Osteocyte (in vitro differentiated cells): ENCODE data around the gene CDKN2B. TPM values are rescaled to one million over a fixed set of nuclear protein-coding genes. Genes with fewer than 3 reads are reported as not detected.
A peak's percentile ranks its signal among the peaks of the same experiment; 100 is the strongest.
"Not testable (repeated sequence)": the region's sequence is repeated elsewhere in the genome, so short reads cannot be mapped to it uniquely, and the experiment has no call there.

Experiments used
- DNase-seq: peaks from one replicate; pipeline ENCODE4 v3.0.0; 2021; ENCODE audit warnings: mixed read lengths; ENCODE audit not compliant: unreplicated experiment; ENCODE audit errors: extremely low spot score
- H3K27ac Mint-ChIP-seq: one replicate; pipeline ENCODE4 v1.8.0; 2021; ENCODE audit warnings: mild to moderate bottlenecking, mixed read lengths; ENCODE audit not compliant: unreplicated experiment
- H3K27me3 Mint-ChIP-seq: one replicate; pipeline ENCODE4 v1.8.0; 2021; ENCODE audit warnings: mixed read lengths; ENCODE audit not compliant: unreplicated experiment
- H3K36me3 Mint-ChIP-seq: one replicate; pipeline ENCODE4 v1.8.0; 2021; ENCODE audit warnings: mixed read lengths; ENCODE audit not compliant: unreplicated experiment
- H3K4me1 Mint-ChIP-seq: one replicate; pipeline ENCODE4 v1.8.0; 2021; ENCODE audit warnings: mixed read lengths; ENCODE audit not compliant: unreplicated experiment
- H3K4me3 Mint-ChIP-seq: one replicate; pipeline ENCODE4 v1.8.0; 2021; ENCODE audit warnings: mild to moderate bottlenecking, moderate library complexity, mixed read lengths; ENCODE audit not compliant: unreplicated experiment
- H3K9me3 Mint-ChIP-seq: one replicate; pipeline ENCODE4 v1.8.0; 2021; ENCODE audit warnings: mixed read lengths; ENCODE audit not compliant: unreplicated experiment
- total RNA-seq: library from RNA; stranded (reverse); gene quantifications from 2 replicates; pipeline ENCODE4 v1.2.1, GENCODE V29; 2021
- TF ChIP-seq, protein P1 (sequence below): fragments of 200-600 bp; sonication (generic); IDR thresholded peaks from 2 replicates; pipeline ENCODE4 v1.5.0; 2021; ENCODE audit warnings: antibody characterized with exemption, mild to moderate bottlenecking, moderate library complexity

The CDKN2B gene
- total RNA-seq, 1 donor from 2014 or later, result 22.9 TPM

DNA sequence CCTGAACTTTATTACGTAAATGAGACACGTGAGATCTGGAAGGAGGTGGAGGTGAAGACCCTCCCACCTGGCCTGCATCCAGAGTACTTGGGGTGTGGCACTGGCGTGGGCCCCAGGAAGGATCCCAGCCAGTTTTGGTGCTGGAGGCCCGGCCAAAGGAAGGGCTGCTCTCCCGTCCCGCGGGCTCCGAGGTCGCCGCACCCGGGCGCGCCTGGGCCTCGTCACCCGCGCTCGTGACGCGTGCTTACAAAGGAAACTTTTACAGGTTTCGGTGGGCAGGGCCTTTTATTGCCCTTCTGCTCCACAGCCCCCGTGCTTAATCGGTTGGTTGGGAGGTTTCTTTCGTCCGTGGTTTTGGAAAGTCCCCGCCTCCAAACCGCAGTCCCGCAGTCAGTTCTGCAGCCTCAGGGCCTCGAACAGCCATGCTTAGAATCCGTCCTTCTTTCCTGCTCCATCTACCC is 44.1 kb downstream of the CDKN2B start:
- Mint-ChIP-seq H3K4me1 (peaks cover 27% of the 10 kb centered on the region), H3K9me3 (peaks cover 10% of the 10 kb centered on the region), H3K4me3 (peak overlapping the region; percentile 71), H3K36me3 (peaks cover 9% of the 10 kb centered on the region), H3K27ac (no peak overlapping the region), H3K27me3 (peaks cover 90% of the 10 kb centered on the region)
- TF ChIP-seq, protein P1, sequence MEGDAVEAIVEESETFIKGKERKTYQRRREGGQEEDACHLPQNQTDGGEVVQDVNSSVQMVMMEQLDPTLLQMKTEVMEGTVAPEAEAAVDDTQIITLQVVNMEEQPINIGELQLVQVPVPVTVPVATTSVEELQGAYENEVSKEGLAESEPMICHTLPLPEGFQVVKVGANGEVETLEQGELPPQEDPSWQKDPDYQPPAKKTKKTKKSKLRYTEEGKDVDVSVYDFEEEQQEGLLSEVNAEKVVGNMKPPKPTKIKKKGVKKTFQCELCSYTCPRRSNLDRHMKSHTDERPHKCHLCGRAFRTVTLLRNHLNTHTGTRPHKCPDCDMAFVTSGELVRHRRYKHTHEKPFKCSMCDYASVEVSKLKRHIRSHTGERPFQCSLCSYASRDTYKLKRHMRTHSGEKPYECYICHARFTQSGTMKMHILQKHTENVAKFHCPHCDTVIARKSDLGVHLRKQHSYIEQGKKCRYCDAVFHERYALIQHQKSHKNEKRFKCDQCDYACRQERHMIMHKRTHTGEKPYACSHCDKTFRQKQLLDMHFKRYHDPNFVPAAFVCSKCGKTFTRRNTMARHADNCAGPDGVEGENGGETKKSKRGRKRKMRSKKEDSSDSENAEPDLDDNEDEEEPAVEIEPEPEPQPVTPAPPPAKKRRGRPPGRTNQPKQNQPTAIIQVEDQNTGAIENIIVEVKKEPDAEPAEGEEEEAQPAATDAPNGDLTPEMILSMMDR, result no peak
- DNase-seq, result no peak

DNA sequence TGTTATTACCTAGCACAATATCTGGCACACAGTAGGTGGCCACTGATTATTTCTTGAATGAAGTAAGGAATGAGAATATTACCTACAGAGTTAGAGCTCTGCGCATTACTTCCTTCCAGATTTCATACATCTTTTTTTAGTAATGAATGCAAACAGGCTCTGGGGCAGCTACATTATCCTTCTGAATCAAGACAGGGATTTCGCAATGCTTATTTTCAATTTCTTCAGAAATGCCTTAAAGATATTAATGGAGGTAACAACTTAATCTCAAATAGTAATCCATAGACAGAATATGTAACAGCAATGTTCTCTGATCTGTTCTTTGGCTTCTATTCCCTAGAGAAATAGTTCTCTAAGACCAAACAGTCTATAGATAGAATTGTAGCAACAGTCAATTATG is 47.5 kb downstream of the CDKN2B start:
- TF ChIP-seq, protein P1, result no peak
- Mint-ChIP-seq H3K4me3 (no peak overlapping the region), H3K27me3 (peaks cover 70% of the 10 kb centered on the region), H3K27ac (no peak overlapping the region), H3K4me1 (peaks cover 11% of the 10 kb centered on the region), H3K9me3 (peaks cover 10% of the 10 kb centered on the region), H3K36me3 (peaks cover 5% of the 10 kb centered on the region)
- no peak for DNase-seq

DNA sequence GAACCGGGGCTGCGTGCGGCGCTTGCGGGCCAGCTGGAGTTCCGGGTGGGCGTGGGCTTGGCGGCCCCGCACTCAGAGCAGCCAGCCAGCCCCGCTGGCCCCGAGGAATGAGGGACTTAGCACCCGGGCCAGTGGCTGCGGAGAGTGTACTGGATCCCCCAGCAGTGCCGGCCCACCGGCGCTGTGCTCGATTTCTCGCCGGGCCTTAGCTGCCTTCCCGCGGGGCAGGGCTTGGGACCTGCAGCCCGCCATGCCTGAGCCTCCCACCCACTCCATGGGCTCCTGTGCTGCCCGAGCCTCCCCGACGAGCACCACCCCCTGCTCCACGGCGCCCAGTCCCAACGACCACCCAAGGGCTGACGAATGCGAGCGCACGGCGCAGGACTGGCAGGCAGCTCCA is 49.8 kb downstream of the CDKN2B start:
- not testable (repeated sequence) for H3K27ac Mint-ChIP-seq, H3K4me1 Mint-ChIP-seq, H3K9me3 Mint-ChIP-seq, H3K36me3 Mint-ChIP-seq, H3K4me3 Mint-ChIP-seq, DNase-seq
- peaks cover 65% of the 10 kb centered on the region for H3K27me3 Mint-ChIP-seq

GRCh38 chr9:21958833-21959232 is 50.3 kb downstream of the CDKN2B start:
- peaks cover 64% of the 10 kb centered on the region for H3K27me3 Mint-ChIP-seq
- no peaks in the 10 kb centered on the region for H3K4me1 Mint-ChIP-seq
- H3K9me3 Mint-ChIP-seq, result peaks cover 9% of the 10 kb centered on the region
- H3K4me3 Mint-ChIP-seq, result no peak overlapping the region
- no peak overlapping the region for H3K27ac Mint-ChIP-seq
- DNase-seq, result no peak
- peaks cover 5% of the 10 kb centered on the region for H3K36me3 Mint-ChIP-seq
- TF ChIP-seq, protein P1, result no peak

Other genes with a start within 250 kb of the CDKN2B start
- 42.5 and 45.8 TPM in 2 replicates for gene MTAP, start 206.7 kb downstream of the CDKN2B start, total RNA-seq
- gene CDKN2A, start 14.9 kb downstream of the CDKN2B start, total RNA-seq, result 14.3 and 16.0 TPM in 2 replicates
- gene CDKN2B-AS1, start 14.5 kb downstream of the CDKN2B start, total RNA-seq, result 4.0 and 5.2 TPM in 2 replicates